Measurements from ENCODE around the gene ZSWIM3. TPM values are rescaled to one million over a fixed set of nuclear protein-coding genes. Genes with fewer than 3 reads are reported as not detected.
A peak's percentile ranks its signal among the peaks of the same experiment; 100 is the strongest.

Gene ZSWIM3
- total RNA-seq, 4 donors from 2014 or later = 1.3 to 3.3 (median 2.1) TPM

DNA sequence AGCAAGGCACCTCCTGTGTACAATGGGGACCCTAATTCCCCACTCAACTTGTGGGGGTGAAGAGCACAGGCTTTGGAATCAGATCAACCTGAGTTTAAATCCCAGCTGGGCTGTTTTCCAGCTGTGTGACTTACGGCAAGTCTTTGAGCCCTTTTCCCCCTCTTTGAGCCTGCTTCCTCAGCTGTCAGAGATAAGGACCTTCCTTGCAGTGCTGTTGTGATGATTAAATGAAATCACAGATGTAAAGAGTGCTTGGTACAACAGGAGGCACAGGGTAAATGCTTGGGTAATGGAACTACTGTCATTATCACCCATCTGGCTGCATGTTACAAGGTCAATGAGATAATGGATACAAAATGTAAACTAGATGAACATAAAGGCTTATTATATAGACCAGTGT is 20.6 kb upstream of the ZSWIM3 start:
- Histone ChIP-seq H3K9me3 (no peaks in the 10 kb centered on the region), H3K27ac (peak overlapping the region; percentile 95 to 97 (median 96)), H3K4me3 (peak overlapping the region in 1 of 4 donors; percentile 79), H3K4me1 (peaks cover 58 to 60% of the 10 kb centered on the region in 2 donors), H3K27me3 (no peaks in the 10 kb centered on the region), H3K36me3 (peaks cover 0 to 39% of the 10 kb centered on the region in 2 donors)
- ATAC-seq (no peak), DNase-seq (no peak)
- intact Hi-C loops (cut with DNase I; ENCODE audit: low total_unique reads) (no loop called here), in situ Hi-C loops (cut with MboI; ENCODE audit: low sequenced_read_pairs in 4 of 4) (no loop called here)
- no peak for TF ChIP-seq POLR2A (IDR thresholded peaks at IDR 0.05)
- TF ChIP-seq, protein P1, sequence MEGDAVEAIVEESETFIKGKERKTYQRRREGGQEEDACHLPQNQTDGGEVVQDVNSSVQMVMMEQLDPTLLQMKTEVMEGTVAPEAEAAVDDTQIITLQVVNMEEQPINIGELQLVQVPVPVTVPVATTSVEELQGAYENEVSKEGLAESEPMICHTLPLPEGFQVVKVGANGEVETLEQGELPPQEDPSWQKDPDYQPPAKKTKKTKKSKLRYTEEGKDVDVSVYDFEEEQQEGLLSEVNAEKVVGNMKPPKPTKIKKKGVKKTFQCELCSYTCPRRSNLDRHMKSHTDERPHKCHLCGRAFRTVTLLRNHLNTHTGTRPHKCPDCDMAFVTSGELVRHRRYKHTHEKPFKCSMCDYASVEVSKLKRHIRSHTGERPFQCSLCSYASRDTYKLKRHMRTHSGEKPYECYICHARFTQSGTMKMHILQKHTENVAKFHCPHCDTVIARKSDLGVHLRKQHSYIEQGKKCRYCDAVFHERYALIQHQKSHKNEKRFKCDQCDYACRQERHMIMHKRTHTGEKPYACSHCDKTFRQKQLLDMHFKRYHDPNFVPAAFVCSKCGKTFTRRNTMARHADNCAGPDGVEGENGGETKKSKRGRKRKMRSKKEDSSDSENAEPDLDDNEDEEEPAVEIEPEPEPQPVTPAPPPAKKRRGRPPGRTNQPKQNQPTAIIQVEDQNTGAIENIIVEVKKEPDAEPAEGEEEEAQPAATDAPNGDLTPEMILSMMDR (IDR thresholded peaks at IDR 0.05 in 4 of 5, conservative IDR thresholded peaks at IDR 0.05 in 1 of 5) = no peak

DNA sequence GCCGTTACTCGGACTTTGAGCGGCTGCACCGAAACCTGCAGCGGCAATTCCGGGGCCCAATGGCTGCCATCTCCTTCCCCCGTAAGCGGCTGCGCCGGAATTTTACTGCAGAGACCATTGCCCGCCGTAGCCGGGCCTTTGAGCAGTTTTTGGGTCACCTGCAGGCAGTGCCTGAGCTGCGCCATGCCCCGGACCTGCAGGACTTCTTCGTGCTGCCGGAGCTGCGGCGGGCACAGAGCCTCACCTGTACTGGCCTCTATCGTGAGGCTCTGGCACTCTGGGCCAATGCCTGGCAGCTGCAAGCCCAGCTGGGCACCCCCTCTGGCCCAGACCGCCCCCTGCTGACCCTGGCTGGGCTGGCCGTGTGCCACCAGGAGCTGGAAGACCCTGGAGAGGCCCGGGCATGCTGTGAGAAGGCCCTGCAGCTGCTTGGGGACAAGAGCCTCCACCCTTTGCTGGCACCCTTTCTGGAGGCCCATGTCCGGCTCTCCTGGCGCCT is 16.7 kb upstream of the ZSWIM3 start:
- H3K9me3 ChIP-seq = no peaks in the 10 kb centered on the region
- H3K4me1 ChIP-seq = peaks cover 49 to 67% of the 10 kb centered on the region in 2 donors
- in situ Hi-C loops (cut with MboI; ENCODE audit: low sequenced_read_pairs in 4 of 4) (no loop called here), intact Hi-C loops (cut with DNase I; ENCODE audit: low total_unique reads) (no loop called here)
- peak overlapping the region; percentile 61 to 96 (median 84) for H3K27ac ChIP-seq
- H3K36me3 ChIP-seq = peaks cover 0 to 71% of the 10 kb centered on the region in 2 donors
- ATAC-seq (no peak), DNase-seq (no peak)
- H3K27me3 ChIP-seq = no peaks in the 10 kb centered on the region
- no peak overlapping the region for H3K4me3 ChIP-seq
- TF ChIP-seq, protein P1 (IDR thresholded peaks at IDR 0.05 in 4 of 5, conservative IDR thresholded peaks at IDR 0.05 in 1 of 5) = no peak
- TF ChIP-seq POLR2A (IDR thresholded peaks at IDR 0.05) = no peak

DNA sequence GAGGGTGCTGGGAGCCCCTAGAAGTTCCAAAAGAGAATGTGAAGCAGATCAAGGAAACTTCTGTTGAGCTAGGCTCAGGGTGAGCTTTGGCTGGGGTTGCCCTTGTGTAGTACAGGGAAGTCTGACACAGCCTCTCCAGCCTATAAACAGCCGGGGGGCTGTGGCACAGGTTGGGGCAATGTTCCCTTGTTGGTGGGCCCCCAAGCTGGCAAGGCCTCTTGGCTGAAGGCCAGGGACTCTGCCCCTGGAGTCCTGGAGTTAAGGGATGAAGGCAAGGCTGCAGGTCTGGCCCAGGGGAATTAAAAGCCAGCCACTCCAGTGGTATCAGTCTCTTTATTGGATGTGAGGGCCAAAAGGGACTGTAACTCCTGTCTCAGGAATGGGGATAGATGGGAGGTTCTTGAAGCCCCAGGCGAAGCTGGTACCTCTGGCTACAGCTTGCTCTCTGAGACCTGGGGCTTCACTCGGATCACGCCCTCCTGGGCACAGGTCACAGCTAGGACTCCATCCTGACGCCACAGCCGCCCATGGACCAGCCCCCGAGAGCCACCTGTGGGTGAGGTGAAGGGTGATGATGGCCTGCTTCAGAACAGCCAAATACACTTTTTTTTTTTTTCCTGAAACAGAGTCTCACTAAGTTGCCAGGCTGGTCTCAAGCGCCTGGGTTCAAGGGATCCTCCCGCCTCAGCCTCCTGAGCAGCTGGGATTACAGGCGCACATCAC is 15.8 kb upstream of the ZSWIM3 start:
- peaks cover 44 to 62% of the 10 kb centered on the region in 2 donors for H3K4me1 ChIP-seq
- ATAC-seq = no peak
- peak overlapping the region; percentile 61 to 96 (median 84) for H3K27ac ChIP-seq
- no peaks in the 10 kb centered on the region for H3K27me3 ChIP-seq
- H3K4me3 ChIP-seq = no peak overlapping the region
- TF ChIP-seq POLR2A (IDR thresholded peaks at IDR 0.05) = no peak
- TF ChIP-seq, protein P1 (IDR thresholded peaks at IDR 0.05 in 4 of 5, conservative IDR thresholded peaks at IDR 0.05 in 1 of 5) = no peak
- intact Hi-C loops (cut with DNase I; ENCODE audit: low total_unique reads) (no loop called here), in situ Hi-C loops (cut with MboI; ENCODE audit: low sequenced_read_pairs in 4 of 4) (no loop called here)
- no peaks in the 10 kb centered on the region for H3K9me3 ChIP-seq
- no peak for DNase-seq
- peaks cover 0 to 79% of the 10 kb centered on the region in 2 donors for H3K36me3 ChIP-seq

DNA sequence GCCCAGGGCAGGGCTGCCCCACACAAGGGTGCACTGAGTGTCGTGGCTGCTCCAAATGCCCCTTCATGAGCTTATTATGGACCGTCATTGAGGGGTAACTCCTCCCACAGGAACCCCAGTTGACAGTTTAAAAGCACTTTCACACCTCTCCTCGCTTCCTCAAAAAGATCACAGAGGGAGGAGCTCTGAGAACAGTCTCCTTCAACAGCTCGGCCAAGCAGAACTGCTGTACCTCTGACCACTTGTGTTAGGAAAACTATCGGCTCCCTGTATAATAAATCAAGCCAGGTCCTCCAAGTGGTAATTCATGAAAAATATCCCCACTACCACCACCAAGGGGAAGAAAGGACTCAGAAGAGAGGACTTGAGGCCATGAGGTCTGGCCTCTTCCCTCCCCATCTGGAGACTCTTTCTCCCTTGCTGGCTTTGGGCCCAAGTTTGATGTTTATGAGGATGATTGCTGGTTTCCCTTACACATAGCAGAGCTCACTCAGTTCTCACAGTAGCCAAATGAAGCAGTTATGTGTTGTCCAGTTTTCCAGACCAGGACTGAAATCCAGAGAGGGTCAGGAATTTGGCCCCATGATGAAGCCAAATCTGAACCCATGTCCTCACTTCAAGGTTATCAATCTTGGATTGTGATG is 15.1 kb upstream of the ZSWIM3 start:
- no peak for TF ChIP-seq POLR2A (IDR thresholded peaks at IDR 0.05)
- TF ChIP-seq, protein P1 (IDR thresholded peaks at IDR 0.05 in 4 of 5, conservative IDR thresholded peaks at IDR 0.05 in 1 of 5) = no peak
- no peak for DNase-seq
- H3K27ac ChIP-seq = peak overlapping the region; percentile 61 to 96 (median 84)
- ATAC-seq = peak; percentile 62 to 67
- H3K27me3 ChIP-seq = no peaks in the 10 kb centered on the region
- no peak overlapping the region for H3K4me3 ChIP-seq
- in situ Hi-C loops (cut with MboI; ENCODE audit: low sequenced_read_pairs in 4 of 4) (no loop called here), intact Hi-C loops (cut with DNase I; ENCODE audit: low total_unique reads) (no loop called here)
- H3K4me1 ChIP-seq = peaks cover 36 to 55% of the 10 kb centered on the region in 2 donors
- peaks cover 0 to 79% of the 10 kb centered on the region in 2 donors for H3K36me3 ChIP-seq
- H3K9me3 ChIP-seq = no peaks in the 10 kb centered on the region

Measured in gastrocnemius medialis (tissue), 4 donors.